ENCODE data around the gene SPRYD3.

Gene SPRYD3

GRCh38 chr12:53097564-53098353, 18.6 kb upstream of the SPRYD3 start, which contains the start of gene IGFBP6 (continued):
- TF ChIP-seq ZNF221 (tag by site-specific recombination; IDR thresholded peaks at IDR 0.05; ENCODE audit: borderline replicate concordance) (no peak), ZNF626 (tag by site-specific recombination; IDR thresholded peaks at IDR 0.05) (no peak), ZNF664 (tag by site-specific recombination; IDR thresholded peaks at IDR 0.05) (no peak), ZNF488 (tag by site-specific recombination; IDR thresholded peaks at IDR 0.05) (no peak), TRIM28 (IDR thresholded peaks at IDR 0.05; ENCODE audit: borderline replicate concordance, low read length) (no peak), PRDM1 (tag by site-specific recombination; IDR thresholded peaks at IDR 0.05) (no peak), ZNF621 (tag by site-specific recombination; IDR thresholded peaks at IDR 0.05) (no peak), KLF10 (tag by site-specific recombination; IDR thresholded peaks at IDR 0.05) (peak; percentile 97), ZNF10 (tag by site-specific recombination; IDR thresholded peaks at IDR 0.05) (peak; percentile 38), ZSCAN23 (tag by site-specific recombination; IDR thresholded peaks at IDR 0.05) (no peak), ZNF37A (tag by site-specific recombination; IDR thresholded peaks at IDR 0.05) (no peak), ZNF211 (tag by site-specific recombination; IDR thresholded peaks at IDR 0.05; ENCODE audit: low read depth) (no peak), ZBTB44 (tag by site-specific recombination; IDR thresholded peaks at IDR 0.05) (no peak), ZNF121 (tag by site-specific recombination; IDR thresholded peaks at IDR 0.05) (no peak; the same call in 1 of the 2 replicates), PRDM6 (tag by site-specific recombination; IDR thresholded peaks at IDR 0.05) (no peak), SETDB1 (IDR thresholded peaks at IDR 0.05; ENCODE audit: insufficient read length, low read length) (no peak), INSM2 (tag by site-specific recombination; IDR thresholded peaks at IDR 0.05) (0 out of 2 replicates have a peak, but pooled peaks have one; percentile 12), ZSCAN18 (tag by site-specific recombination; IDR thresholded peaks at IDR 0.05) (no peak), TSHZ1 (tag by site-specific recombination; IDR thresholded peaks at IDR 0.05; ENCODE audit: borderline replicate concordance) (no peak), ZNF513 (tag by site-specific recombination; IDR thresholded peaks at IDR 0.05) (no peak), ZFP69B (tag by site-specific recombination; IDR thresholded peaks at IDR 0.05) (peak; percentile 61), ZNF785 (tag by site-specific recombination; IDR thresholded peaks at IDR 0.05) (no peak), ZNF48 (tag by site-specific recombination; IDR thresholded peaks at IDR 0.05) (no peak), MYNN (tag by site-specific recombination; IDR thresholded peaks at IDR 0.05; ENCODE audit: borderline replicate concordance) (no peak), ZSCAN30 (tag by site-specific recombination; IDR thresholded peaks at IDR 0.05) (peak; percentile 39; the same call in 1 of the 2 replicates)
